Activated naive CD4-positive, alpha-beta T cell treated with anti-CD3 and anti-CD28 coated beads for 36 hours (primary cell): ENCODE measurements around the gene NGFR. TPM values are rescaled to one million over a fixed set of nuclear protein-coding genes. Genes with fewer than 3 reads are reported as not detected.

Experiments used
- CTCF ChIA-PET: fragments of 350-600 bp; sonication (Branson Sonifier 250); formaldehyde crosslinking; loops from one replicate; lab custom pipeline; 2021; ENCODE audit warnings: antibody characterized with exemption; lab: Charles Lee
- DNase-seq: peaks from one replicate; pipeline ENCODE4 v3.0.0-alpha.2; 2020
- H3K27ac Mint-ChIP-seq: one replicate; pipeline ENCODE4 v1.8.0; 2021; ENCODE audit warnings: mild to moderate bottlenecking, mixed read lengths
- H3K27me3 Mint-ChIP-seq: one replicate; pipeline ENCODE4 v1.8.0; 2021; ENCODE audit warnings: low read depth, mixed read lengths
- H3K36me3 Mint-ChIP-seq: one replicate; pipeline ENCODE4 v1.8.0; 2021; ENCODE audit warnings: low read depth, mixed read lengths
- H3K4me1 Mint-ChIP-seq: one replicate; pipeline ENCODE4 v1.8.0; 2021; ENCODE audit warnings: low read depth, mixed read lengths
- H3K4me3 Mint-ChIP-seq: one replicate; pipeline ENCODE4 v1.8.0; 2021; ENCODE audit warnings: mild to moderate bottlenecking, moderate library complexity, mixed read lengths
- H3K9me3 Mint-ChIP-seq: one replicate; pipeline ENCODE4 v1.8.0; 2021; ENCODE audit warnings: mixed read lengths
- intact Hi-C: fragments of 100-400 bp; cut with micrococcal nuclease; formaldehyde crosslinking; loops from one replicate; pipeline ENCODE4 v1.15.1; 2023
- total RNA-seq, 2 experiments: library from RNA; stranded (reverse); gene quantifications; one replicate each; pipeline ENCODE4 v1.2.3, GENCODE V29; 2021

NGFR gene
- total RNA-seq, 2 experiments from 2014 or later: 0.12 TPM

- DNase-seq: no peak
- Mint-ChIP-seq H3K9me3 (peaks cover 9% of the 10 kb centered on the region), H3K4me1 (peaks cover 5% of the 10 kb centered on the region), H3K27me3 (peaks cover 65% of the 10 kb centered on the region), H3K36me3 (no peaks in the 10 kb centered on the region), H3K27ac (no peak overlapping the region), H3K4me3 (no peak overlapping the region)
- CTCF ChIA-PET: no interaction called here
- intact Hi-C loops: no loop called here
Observed at GRCh38 chr17:49471769-49472168, 23.3 kb upstream of the NGFR start.

DNA sequence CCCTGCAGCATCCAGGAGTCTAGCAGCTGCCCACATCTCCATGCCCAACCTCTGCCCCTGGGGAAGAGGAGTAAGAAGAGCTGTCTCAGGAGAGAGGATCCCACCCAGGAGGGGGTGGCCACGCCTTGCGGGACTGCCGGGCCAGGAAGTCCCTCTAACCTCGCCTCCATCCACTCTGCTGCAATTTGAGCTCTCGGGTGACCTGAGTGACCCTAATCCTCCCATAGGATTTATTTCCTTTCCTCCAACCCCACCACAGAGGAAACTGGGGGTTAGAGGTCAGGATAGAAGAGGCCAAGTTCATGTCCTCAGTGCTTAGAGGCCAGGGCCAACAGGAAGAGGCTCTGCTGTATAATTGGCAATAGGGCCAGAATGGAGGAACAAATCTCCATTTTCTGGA, 22.6 kb upstream of the NGFR start:
- Mint-ChIP-seq H3K27me3 (peaks cover 61% of the 10 kb centered on the region), H3K36me3 (no peaks in the 10 kb centered on the region), H3K4me1 (peaks cover 5% of the 10 kb centered on the region), H3K27ac (no peak overlapping the region), H3K9me3 (peaks cover 9% of the 10 kb centered on the region), H3K4me3 (no peak overlapping the region)
- CTCF ChIA-PET: no interaction called here
- no peak for DNase-seq
- intact Hi-C loops: no loop called here

DNA sequence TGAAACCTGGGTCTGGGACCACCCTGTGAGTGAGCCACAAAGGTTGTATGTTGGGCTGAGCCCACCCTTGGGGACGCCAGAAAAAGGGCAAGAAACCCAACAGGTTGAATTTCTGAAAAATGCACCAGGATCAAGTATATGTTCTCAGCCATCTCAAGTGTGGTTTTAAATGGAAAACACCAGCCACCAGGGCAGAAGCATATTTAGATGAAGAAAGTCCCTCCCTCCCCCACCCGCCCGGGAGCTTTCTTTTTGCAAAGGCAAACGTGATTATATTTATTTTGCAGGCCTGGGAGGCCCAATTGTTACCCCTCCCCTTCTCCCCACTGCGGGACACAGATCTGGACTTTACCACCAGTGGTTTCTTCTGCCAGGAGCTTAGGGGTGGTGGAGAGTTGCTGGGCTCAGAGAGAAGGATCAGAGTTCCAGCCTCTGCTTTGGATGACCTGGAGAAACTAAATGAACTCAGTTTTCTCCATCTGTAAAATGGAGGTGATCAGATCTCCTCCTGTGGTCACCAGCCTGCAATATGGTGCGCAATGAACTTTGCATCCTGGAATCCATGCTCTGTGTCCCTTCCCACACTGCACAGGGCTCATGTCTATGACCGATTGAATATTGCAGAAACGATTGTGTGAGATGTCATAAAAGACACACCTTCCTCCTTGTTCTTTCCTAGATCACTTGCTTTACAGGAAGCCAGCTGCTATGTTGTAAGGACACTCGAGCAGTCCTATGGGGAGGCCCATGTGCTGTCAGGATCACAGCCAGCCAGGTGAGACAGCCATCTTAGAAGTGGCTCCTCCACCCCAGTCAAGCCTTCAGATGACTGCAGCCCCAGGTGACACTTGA, 21.0 kb upstream of the NGFR start:
- H3K27me3 Mint-ChIP-seq: peaks cover 54% of the 10 kb centered on the region
- intact Hi-C loops: no loop called here

DNA sequence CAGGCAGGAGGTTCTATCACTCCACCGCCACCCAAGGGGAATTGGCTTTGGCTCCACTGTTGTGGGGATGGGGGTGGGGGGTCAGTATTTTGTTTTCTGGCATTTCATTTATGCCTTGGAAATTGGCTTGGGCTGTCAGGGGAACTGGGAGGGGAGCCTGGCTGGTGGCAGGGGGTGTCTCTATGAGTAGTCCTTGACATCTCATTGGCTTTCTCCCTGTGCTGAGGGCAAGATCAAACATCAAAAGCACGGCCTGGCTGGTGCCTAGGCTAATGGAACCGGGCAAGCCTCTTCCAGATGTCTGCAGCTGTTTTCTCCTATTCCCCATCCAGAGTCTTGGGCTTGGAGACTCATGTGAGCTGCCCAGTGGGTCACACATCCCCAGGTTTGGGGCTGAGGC, 17.4 kb upstream of the NGFR start:
- Mint-ChIP-seq H3K4me1 (no peaks in the 10 kb centered on the region), H3K27me3 (peaks cover 29% of the 10 kb centered on the region), H3K4me3 (no peak overlapping the region), H3K36me3 (no peaks in the 10 kb centered on the region), H3K9me3 (peaks cover 9% of the 10 kb centered on the region), H3K27ac (no peak overlapping the region)
- no peak for DNase-seq
- intact Hi-C loops: no loop called here
- CTCF ChIA-PET: interaction anchor here (0.6 kb wide), 1 partner anchor 206 kb away, joined by 3 read pairs; no protein-coding TSS in a partner anchor

More for the DNA sequence above, 21.0 kb upstream of the NGFR start:
- Mint-ChIP-seq H3K27ac (no peak overlapping the region), H3K4me3 (no peak overlapping the region), H3K9me3 (peaks cover 9% of the 10 kb centered on the region), H3K4me1 (peaks cover 5% of the 10 kb centered on the region), H3K36me3 (no peaks in the 10 kb centered on the region)
- CTCF ChIA-PET: no interaction called here
- DNase-seq: no peak

- H3K27me3 Mint-ChIP-seq: peaks cover 30% of the 10 kb centered on the region
- no peaks in the 10 kb centered on the region for H3K4me1 Mint-ChIP-seq
- H3K4me3 Mint-ChIP-seq: no peak overlapping the region
- CTCF ChIA-PET: interaction anchor here (0.9 to 1.7 kb wide), 2 partner anchors 72 to 76 kb away, joined by 3 to 5 read pairs; no protein-coding TSS in a partner anchor
- DNase-seq: no peak
- no peak overlapping the region for H3K27ac Mint-ChIP-seq
- intact Hi-C loops: no loop called here
- H3K36me3 Mint-ChIP-seq: no peaks in the 10 kb centered on the region
- no peaks in the 10 kb centered on the region for H3K9me3 Mint-ChIP-seq
Observed at GRCh38 chr17:49480836-49481615, 14.1 kb upstream of the NGFR start.

GRCh38 chr17:49482144-49482817, 12.8 kb upstream of the NGFR start:
- Mint-ChIP-seq H3K36me3 (no peaks in the 10 kb centered on the region), H3K27ac (no peak overlapping the region), H3K4me3 (no peak overlapping the region), H3K27me3 (peaks cover 32% of the 10 kb centered on the region), H3K4me1 (peaks cover 6% of the 10 kb centered on the region), H3K9me3 (no peaks in the 10 kb centered on the region)
- no peak for DNase-seq
- CTCF ChIA-PET: interaction anchor here (0.9 to 1.2 kb wide), 2 partner anchors 74 to 75 kb away, joined by 3 to 4 read pairs; no protein-coding TSS in a partner anchor
- intact Hi-C loops: no loop called here

GRCh38 chr17:49483599-49484509, 11.2 kb upstream of the NGFR start:
- intact Hi-C loops: no loop called here
- H3K9me3 Mint-ChIP-seq: no peaks in the 10 kb centered on the region
- no peak overlapping the region for H3K27ac Mint-ChIP-seq
- peaks cover 6% of the 10 kb centered on the region for H3K4me1 Mint-ChIP-seq
- DNase-seq: no peak
- no peak overlapping the region for H3K4me3 Mint-ChIP-seq
- CTCF ChIA-PET: interaction anchor here (0.6 to 1.8 kb wide), 4 partner anchors 10 to 193 kb away, joined by 3 to 6 read pairs (median 3); partner anchors contain the start of gene NGFR
- H3K27me3 Mint-ChIP-seq: peaks cover 38% of the 10 kb centered on the region
- H3K36me3 Mint-ChIP-seq: no peaks in the 10 kb centered on the region

DNA sequence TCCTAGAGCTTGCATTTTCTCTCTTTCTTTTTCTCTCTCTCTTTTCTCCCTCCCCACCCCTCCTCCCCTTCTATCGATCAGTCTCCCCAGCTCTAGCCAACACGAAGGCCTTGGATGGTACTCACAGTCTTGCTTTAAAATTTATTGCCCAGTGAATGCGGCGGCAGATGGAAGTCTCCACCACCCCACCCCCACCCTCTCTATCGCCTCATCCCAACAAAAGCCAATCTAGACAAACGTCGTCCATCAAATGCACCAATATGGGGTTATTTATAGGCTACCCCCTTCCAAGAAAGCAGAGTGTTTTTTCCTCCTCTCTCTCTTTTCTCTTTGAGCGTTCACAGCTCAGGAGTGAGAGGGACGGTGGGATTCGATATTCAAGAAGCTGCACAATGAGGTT, 10.5 kb upstream of the NGFR start:
- no peaks in the 10 kb centered on the region for H3K9me3 Mint-ChIP-seq
- no peak for DNase-seq
- H3K27me3 Mint-ChIP-seq: peaks cover 39% of the 10 kb centered on the region
- intact Hi-C loops: no loop called here
- H3K27ac Mint-ChIP-seq: no peak overlapping the region
- CTCF ChIA-PET: interaction anchor here (0.6 to 1.8 kb wide), 4 partner anchors 10 to 193 kb away, joined by 3 to 6 read pairs (median 3); partner anchors contain the start of gene NGFR
- H3K4me3 Mint-ChIP-seq: no peak overlapping the region
- H3K4me1 Mint-ChIP-seq: peaks cover 6% of the 10 kb centered on the region
- no peaks in the 10 kb centered on the region for H3K36me3 Mint-ChIP-seq

DNA sequence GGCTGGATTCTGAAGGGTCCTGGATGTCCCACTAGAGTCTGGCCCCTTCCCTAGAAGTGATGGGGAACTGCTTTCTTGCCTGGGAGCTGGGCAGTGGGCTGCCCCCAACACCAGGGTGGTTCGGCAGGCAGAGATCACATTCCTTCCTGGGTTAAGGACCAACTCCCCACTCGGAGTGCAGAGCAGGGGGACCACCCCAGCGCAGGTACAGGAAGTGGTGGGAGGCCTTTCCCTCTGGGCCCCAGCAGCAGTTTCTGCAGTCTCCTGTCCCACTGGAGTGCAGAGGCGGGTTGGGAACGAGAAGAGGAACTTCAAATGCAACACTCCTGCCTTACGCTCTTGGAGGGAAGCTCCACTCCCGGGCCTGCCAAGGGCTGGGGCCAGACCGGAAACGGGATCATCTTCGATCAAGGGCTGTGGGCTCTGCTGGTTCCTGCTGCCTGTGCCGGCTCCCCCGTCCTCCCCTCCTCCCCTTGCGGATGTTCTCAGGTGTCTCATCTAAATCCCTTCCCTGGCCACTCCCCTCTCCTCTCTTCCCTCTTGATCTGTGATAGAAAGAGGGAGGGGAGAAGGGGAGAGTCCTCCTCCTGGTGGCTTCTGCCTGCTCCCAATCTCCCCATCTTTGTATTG, 9.0 kb upstream of the NGFR start:
- no peaks in the 10 kb centered on the region for H3K9me3 Mint-ChIP-seq
- H3K36me3 Mint-ChIP-seq: no peaks in the 10 kb centered on the region
- H3K27me3 Mint-ChIP-seq: peaks cover 41% of the 10 kb centered on the region
- CTCF ChIA-PET: interaction anchor here (0.9 to 1.8 kb wide), 2 partner anchors 10 to 70 kb away, joined by 3 to 7 read pairs; no protein-coding TSS in a partner anchor
- H3K27ac Mint-ChIP-seq: no peak overlapping the region
- no peak overlapping the region for H3K4me3 Mint-ChIP-seq
- peaks cover 6% of the 10 kb centered on the region for H3K4me1 Mint-ChIP-seq
- DNase-seq: peak; percentile 25
- intact Hi-C loops: no loop called here

DNA sequence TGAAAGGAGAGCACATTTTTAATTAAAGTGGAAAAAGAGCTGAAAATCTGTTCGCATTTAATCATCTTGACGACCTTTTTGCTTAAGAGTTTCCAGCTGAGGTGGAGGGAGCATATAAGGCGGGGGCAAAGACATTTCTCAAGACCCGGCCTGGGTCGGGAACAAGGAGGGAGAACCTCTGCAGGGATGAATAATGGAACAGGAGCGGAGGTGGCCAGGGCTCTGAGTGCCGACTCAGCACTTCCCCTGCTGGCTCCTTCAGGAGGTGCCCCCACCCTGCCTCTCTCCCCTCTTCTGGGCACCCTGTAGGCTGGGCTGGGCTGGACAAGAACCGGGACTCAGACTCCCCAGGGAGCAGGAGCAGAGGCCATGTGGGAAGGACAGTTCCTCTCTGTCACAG, 7.9 kb upstream of the NGFR start:
- DNase-seq: no peak
- no peaks in the 10 kb centered on the region for H3K36me3 Mint-ChIP-seq
- CTCF ChIA-PET: no interaction called here
- intact Hi-C loops: no loop called here
- no peaks in the 10 kb centered on the region for H3K9me3 Mint-ChIP-seq
- no peak overlapping the region for H3K4me3 Mint-ChIP-seq
- peaks cover 45% of the 10 kb centered on the region for H3K27me3 Mint-ChIP-seq
- H3K4me1 Mint-ChIP-seq: peaks cover 6% of the 10 kb centered on the region
- no peak overlapping the region for H3K27ac Mint-ChIP-seq

GRCh38 chr17:49488612-49489011, 6.5 kb upstream of the NGFR start:
- Mint-ChIP-seq H3K4me1 (peaks cover 6% of the 10 kb centered on the region), H3K4me3 (no peak overlapping the region), H3K27ac (no peak overlapping the region), H3K36me3 (no peaks in the 10 kb centered on the region), H3K9me3 (no peaks in the 10 kb centered on the region), H3K27me3 (peaks cover 42% of the 10 kb centered on the region)
- intact Hi-C loops: no loop called here
- CTCF ChIA-PET: interaction anchor here (1.2 to 1.6 kb wide), 2 partner anchors 68 to 99 kb away, joined by 3 to 4 read pairs; no protein-coding TSS in a partner anchor
- no peak for DNase-seq
